Measurements from ENCODE around the gene CCT7.

DNA sequence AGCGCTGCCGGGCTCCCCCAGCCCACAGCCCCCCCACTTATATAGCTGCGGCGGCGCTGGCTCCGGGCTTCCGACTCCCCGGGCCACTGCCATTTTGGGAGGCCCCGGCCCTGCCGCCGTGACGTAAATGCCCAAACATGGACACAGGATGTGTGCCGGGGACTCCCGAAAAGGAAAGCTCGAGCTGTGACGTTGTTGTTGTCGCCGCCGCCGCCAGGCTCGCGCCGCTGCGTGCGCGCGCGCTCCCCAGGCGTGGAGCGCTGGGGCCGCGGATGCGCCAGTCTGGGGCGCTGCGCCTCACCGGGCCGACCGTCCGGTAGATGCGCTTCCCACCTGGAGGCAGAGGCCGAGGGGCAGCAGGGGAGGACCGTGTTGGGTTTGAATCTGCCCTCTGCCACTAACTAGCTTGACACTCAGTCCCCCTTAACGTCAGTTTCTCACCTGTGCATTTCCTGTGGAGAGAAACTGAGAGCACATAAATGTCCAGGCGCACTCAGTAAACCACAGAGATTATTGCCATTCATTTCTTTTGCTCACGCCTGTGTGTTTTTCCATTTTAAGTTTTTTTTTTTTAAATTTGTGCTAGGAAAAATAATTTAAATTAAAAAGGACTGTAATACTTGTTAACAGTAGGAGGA is 59.5 kb downstream of the CCT7 start, which contains the start of gene EGR4:
- TF ChIP-seq POLR2A (IDR thresholded peaks at IDR 0.05) (no peak), POLR2AphosphoS5 (IDR thresholded peaks at IDR 0.05) (no peak), CTCF (IDR thresholded peaks at IDR 0.05) (no peak)
